Measurements from ENCODE around the gene SPATA17. TPM values are rescaled to one million over a fixed set of nuclear protein-coding genes. Genes with fewer than 3 reads are reported as not detected.

SPATA17 gene
- total RNA-seq, 2 donors from 2014 or later: not detected

DNA sequence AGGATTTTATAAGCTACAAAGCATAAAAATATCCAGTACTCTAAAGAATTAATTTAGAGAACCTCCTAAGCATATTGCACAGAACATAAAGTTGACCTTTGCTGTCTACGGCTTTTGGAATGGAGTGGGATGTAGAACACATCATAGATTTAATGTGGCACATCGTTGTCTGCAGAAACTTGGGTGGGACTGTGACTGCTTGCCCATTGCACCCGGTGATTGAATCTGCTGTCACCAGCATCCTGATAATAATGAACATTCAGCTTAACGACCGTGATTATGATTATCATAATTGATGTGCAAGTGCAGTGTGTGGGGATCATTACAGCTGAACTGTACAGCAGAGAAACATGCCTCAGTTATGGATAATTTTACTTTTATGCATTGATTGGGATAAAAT, 181.9 kb downstream of the SPATA17 start:
- Mint-ChIP-seq H3K27ac (no peak overlapping the region), H3K27me3 (ENCODE audit: low read depth) (no peaks in the 10 kb centered on the region), H3K36me3 (ENCODE audit: insufficient read depth in 2 of 2) (no peaks in the 10 kb centered on the region), H3K4me1 (ENCODE audit: low read depth) (no peaks in the 10 kb centered on the region), H3K9me3 (peaks cover 2 to 11% of the 10 kb centered on the region in 2 donors), H3K4me3 (no peak overlapping the region)
- no peak for DNase-seq
- no peak for ATAC-seq (replicated peaks in 1 of 2)

- Mint-ChIP-seq H3K9me3 (no peaks in the 10 kb centered on the region), H3K4me3 (no peak overlapping the region), H3K4me1 (ENCODE audit: low read depth) (no peaks in the 10 kb centered on the region), H3K27ac (no peak overlapping the region), H3K27me3 (ENCODE audit: low read depth) (no peaks in the 10 kb centered on the region), H3K36me3 (ENCODE audit: insufficient read depth in 2 of 2) (no peaks in the 10 kb centered on the region)
- no peak for ATAC-seq (replicated peaks in 1 of 2)
- no peak for DNase-seq
These were observed 206.5 kb downstream of the SPATA17 start for GRCh38 chr1:217837691-217838090.

- Mint-ChIP-seq H3K9me3 (no peaks in the 10 kb centered on the region), H3K4me1 (ENCODE audit: low read depth) (no peaks in the 10 kb centered on the region), H3K27me3 (ENCODE audit: low read depth) (no peaks in the 10 kb centered on the region), H3K36me3 (ENCODE audit: insufficient read depth in 2 of 2) (no peaks in the 10 kb centered on the region), H3K27ac (no peak overlapping the region), H3K4me3 (no peak overlapping the region)
- no peak for DNase-seq
- no peak for ATAC-seq (replicated peaks in 1 of 2)
These were observed 208.0 kb downstream of the SPATA17 start for GRCh38 chr1:217839161-217839560.

GRCh38 chr1:217846733-217847132, 215.6 kb downstream of the SPATA17 start:
- Mint-ChIP-seq H3K4me1 (ENCODE audit: low read depth) (no peaks in the 10 kb centered on the region), H3K27ac (no peak overlapping the region), H3K9me3 (no peaks in the 10 kb centered on the region), H3K4me3 (no peak overlapping the region), H3K36me3 (ENCODE audit: insufficient read depth in 2 of 2) (no peaks in the 10 kb centered on the region), H3K27me3 (ENCODE audit: low read depth) (no peaks in the 10 kb centered on the region)
- DNase-seq: no peak
- no peak for ATAC-seq (replicated peaks in 1 of 2)

DNA sequence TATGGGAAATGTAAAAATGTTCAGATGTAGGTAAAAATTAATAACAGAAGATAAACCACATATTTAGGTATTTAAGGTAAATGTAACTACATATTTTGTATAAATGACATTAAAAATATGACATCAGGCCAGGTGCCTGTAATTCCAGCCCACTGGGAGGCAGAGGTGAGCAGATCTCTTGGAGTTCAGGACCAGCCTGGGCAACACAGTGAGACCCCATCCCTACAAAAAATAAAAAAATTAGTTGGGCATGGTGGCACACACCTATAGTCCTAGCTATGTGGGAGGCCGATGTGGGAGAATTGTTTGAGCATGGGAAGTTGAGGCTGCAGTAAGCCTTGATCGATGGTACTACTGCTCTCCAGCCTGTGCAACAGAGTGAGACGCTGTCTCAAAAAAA, 216.5 kb downstream of the SPATA17 start:
- ATAC-seq (replicated peaks in 1 of 2): no peak
- DNase-seq: no peak
- Mint-ChIP-seq H3K9me3 (no peaks in the 10 kb centered on the region), H3K4me1 (ENCODE audit: low read depth) (no peaks in the 10 kb centered on the region), H3K27me3 (ENCODE audit: low read depth) (no peaks in the 10 kb centered on the region), H3K4me3 (no peak overlapping the region), H3K27ac (no peak overlapping the region), H3K36me3 (ENCODE audit: insufficient read depth in 2 of 2) (no peaks in the 10 kb centered on the region)

- no peak for DNase-seq
- Mint-ChIP-seq H3K4me1 (ENCODE audit: low read depth) (no peaks in the 10 kb centered on the region), H3K4me3 (no peak overlapping the region), H3K27ac (no peak overlapping the region), H3K27me3 (ENCODE audit: low read depth) (no peaks in the 10 kb centered on the region), H3K9me3 (peaks cover 2 to 3% of the 10 kb centered on the region in 2 donors), H3K36me3 (ENCODE audit: insufficient read depth in 2 of 2) (peaks cover 0 to 1% of the 10 kb centered on the region in 2 donors)
- ATAC-seq (replicated peaks in 1 of 2): no peak
These were observed 225.3 kb downstream of the SPATA17 start for GRCh38 chr1:217856342-217857034.

DNA sequence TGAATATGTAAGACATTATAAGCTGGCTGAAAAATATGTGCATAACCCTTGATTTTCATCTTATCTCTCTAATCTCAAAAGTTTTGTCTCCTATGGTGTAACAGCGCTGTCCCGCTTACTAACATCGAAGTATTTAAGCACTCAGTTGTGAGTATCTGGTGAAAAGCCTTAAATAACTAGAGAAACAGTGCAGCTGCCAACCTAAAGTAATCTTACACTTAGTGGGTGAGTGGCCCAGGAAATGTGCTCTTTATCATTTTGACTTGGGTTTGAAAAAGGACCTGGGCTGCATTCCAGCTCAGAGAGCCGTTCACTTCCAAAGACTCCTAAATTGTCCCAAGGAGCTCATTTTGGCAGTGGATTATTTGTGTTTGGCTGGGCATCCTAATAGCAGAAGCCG, 225.9 kb downstream of the SPATA17 start:
- Mint-ChIP-seq H3K36me3 (ENCODE audit: insufficient read depth in 2 of 2) (peaks cover 0 to 1% of the 10 kb centered on the region in 2 donors), H3K4me1 (ENCODE audit: low read depth) (no peaks in the 10 kb centered on the region), H3K27me3 (ENCODE audit: low read depth) (no peaks in the 10 kb centered on the region), H3K4me3 (no peak overlapping the region), H3K27ac (no peak overlapping the region), H3K9me3 (peaks cover 2 to 3% of the 10 kb centered on the region in 2 donors)
- ATAC-seq (replicated peaks in 1 of 2) (no peak), DNase-seq (no peak)

GRCh38 chr1:217861658-217862057, 230.5 kb downstream of the SPATA17 start:
- H3K4me3 Mint-ChIP-seq: no peak overlapping the region
- no peak overlapping the region for H3K27ac Mint-ChIP-seq
- ATAC-seq (replicated peaks in 1 of 2) (no peak), DNase-seq (no peak)
- H3K36me3 Mint-ChIP-seq (ENCODE audit: insufficient read depth in 2 of 2): peaks cover 0 to 1% of the 10 kb centered on the region in 2 donors
- H3K9me3 Mint-ChIP-seq: peaks cover 2 to 4% of the 10 kb centered on the region in 2 donors
- no peaks in the 10 kb centered on the region for H3K4me1 Mint-ChIP-seq (ENCODE audit: low read depth)
- no peaks in the 10 kb centered on the region for H3K27me3 Mint-ChIP-seq (ENCODE audit: low read depth)

- H3K4me1 Mint-ChIP-seq (ENCODE audit: low read depth): no peaks in the 10 kb centered on the region
- H3K4me3 Mint-ChIP-seq: no peak overlapping the region
- H3K27ac Mint-ChIP-seq: no peak overlapping the region
- no peaks in the 10 kb centered on the region for H3K36me3 Mint-ChIP-seq (ENCODE audit: insufficient read depth in 2 of 2)
- H3K27me3 Mint-ChIP-seq (ENCODE audit: low read depth): no peaks in the 10 kb centered on the region
- no peaks in the 10 kb centered on the region for H3K9me3 Mint-ChIP-seq
- ATAC-seq (replicated peaks in 1 of 2): no peak
- DNase-seq: no peak
These were observed 236.4 kb downstream of the SPATA17 start for GRCh38 chr1:217867446-217867995.

- no peaks in the 10 kb centered on the region for H3K27me3 Mint-ChIP-seq (ENCODE audit: low read depth)
- ATAC-seq (replicated peaks in 1 of 2) (no peak), DNase-seq (no peak)
- H3K27ac Mint-ChIP-seq: no peak overlapping the region
- H3K4me1 Mint-ChIP-seq (ENCODE audit: low read depth): no peaks in the 10 kb centered on the region
- H3K4me3 Mint-ChIP-seq: no peak overlapping the region
- no peaks in the 10 kb centered on the region for H3K36me3 Mint-ChIP-seq (ENCODE audit: insufficient read depth in 2 of 2)
- no peaks in the 10 kb centered on the region for H3K9me3 Mint-ChIP-seq
These were observed 240.8 kb downstream of the SPATA17 start for GRCh38 chr1:217871955-217872354.

DNA sequence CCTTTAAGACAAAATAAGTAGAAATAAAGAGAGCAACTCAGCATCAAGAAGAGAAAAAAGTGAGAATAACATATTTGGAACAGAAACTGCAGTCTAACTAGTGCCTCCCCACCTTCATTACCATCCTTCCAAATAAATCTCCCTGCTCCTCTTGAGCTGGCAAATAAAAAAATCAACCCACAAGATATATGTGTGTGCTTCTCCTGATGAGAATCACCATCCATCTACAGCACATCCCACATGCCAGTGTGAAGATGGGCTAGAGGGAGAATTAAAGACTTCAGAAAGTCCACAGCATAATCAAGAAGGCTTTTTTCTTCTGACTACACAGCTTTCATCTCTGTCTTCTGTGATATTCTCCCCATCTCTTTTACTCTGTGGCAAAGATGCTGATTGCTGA, 244.1 kb downstream of the SPATA17 start:
- DNase-seq (no peak), ATAC-seq (replicated peaks in 1 of 2) (no peak)
- Mint-ChIP-seq H3K36me3 (ENCODE audit: insufficient read depth in 2 of 2) (no peaks in the 10 kb centered on the region), H3K4me3 (no peak overlapping the region), H3K9me3 (peaks cover 2 to 3% of the 10 kb centered on the region in 2 donors), H3K27ac (no peak overlapping the region), H3K4me1 (ENCODE audit: low read depth) (no peaks in the 10 kb centered on the region), H3K27me3 (ENCODE audit: low read depth) (no peaks in the 10 kb centered on the region)

DNA sequence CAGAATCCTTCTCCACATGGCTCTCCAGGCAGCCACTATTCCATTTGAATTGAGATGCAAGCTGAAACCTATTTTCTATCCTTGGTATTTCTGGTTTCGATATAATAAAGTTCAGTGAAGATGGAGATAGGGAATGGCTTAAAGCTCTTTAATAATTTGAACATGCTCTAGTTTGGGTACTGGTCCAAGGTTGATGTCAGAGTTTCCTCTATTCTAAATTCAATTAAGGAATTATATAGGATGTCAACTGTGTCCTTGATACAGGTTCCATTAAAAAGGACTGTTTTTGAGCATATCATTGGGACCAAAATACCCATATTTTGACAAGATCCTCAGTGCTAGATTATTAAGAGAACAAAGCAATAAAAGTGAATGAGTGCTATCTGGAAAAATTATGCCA, 245.3 kb downstream of the SPATA17 start:
- DNase-seq (no peak), ATAC-seq (replicated peaks in 1 of 2) (no peak)
- peaks cover 2 to 6% of the 10 kb centered on the region in 2 donors for H3K9me3 Mint-ChIP-seq
- H3K4me3 Mint-ChIP-seq: no peak overlapping the region
- no peaks in the 10 kb centered on the region for H3K4me1 Mint-ChIP-seq (ENCODE audit: low read depth)
- no peaks in the 10 kb centered on the region for H3K36me3 Mint-ChIP-seq (ENCODE audit: insufficient read depth in 2 of 2)
- H3K27me3 Mint-ChIP-seq (ENCODE audit: low read depth): no peaks in the 10 kb centered on the region
- H3K27ac Mint-ChIP-seq: no peak overlapping the region

GRCh38 chr1:217876896-217877295, 245.8 kb downstream of the SPATA17 start:
- Mint-ChIP-seq H3K36me3 (ENCODE audit: insufficient read depth in 2 of 2) (no peaks in the 10 kb centered on the region), H3K9me3 (peaks cover 2 to 6% of the 10 kb centered on the region in 2 donors), H3K4me3 (no peak overlapping the region), H3K4me1 (ENCODE audit: low read depth) (no peaks in the 10 kb centered on the region), H3K27me3 (ENCODE audit: low read depth) (no peaks in the 10 kb centered on the region), H3K27ac (no peak overlapping the region)
- DNase-seq: no peak
- ATAC-seq (replicated peaks in 1 of 2): no peak

GRCh38 chr1:217881131-217881543, 250.0 kb downstream of the SPATA17 start:
- H3K9me3 Mint-ChIP-seq: peaks cover 3 to 6% of the 10 kb centered on the region in 2 donors
- DNase-seq (no peak), ATAC-seq (replicated peaks in 1 of 2) (no peak)
- no peak overlapping the region for H3K4me3 Mint-ChIP-seq
- no peaks in the 10 kb centered on the region for H3K27me3 Mint-ChIP-seq (ENCODE audit: low read depth)
- no peak overlapping the region for H3K27ac Mint-ChIP-seq
- H3K36me3 Mint-ChIP-seq (ENCODE audit: insufficient read depth in 2 of 2): no peaks in the 10 kb centered on the region
- no peaks in the 10 kb centered on the region for H3K4me1 Mint-ChIP-seq (ENCODE audit: low read depth)

All from activated T-cell treated with anti-CD3 and anti-CD28 coated beads, Interleukin-2, amount 50 U/mL, for 72 hours (primary cell).